GM12878 (cell line): Measurements from ENCODE around the gene BLOC1S4. TPM values are rescaled to one million over a fixed set of nuclear protein-coding genes. Genes with fewer than 3 reads are reported as not detected.

Experiments
- CBX3 ChIP-seq: fragments of 200-600 bp; sonication (generic); IDR thresholded peaks from 2 replicates; pipeline ENCODE4 v1.6.1; 2016; ENCODE audit warnings: low read depth, borderline replicate concordance
- CBX5 ChIP-seq: sonication (generic); IDR thresholded peaks from 2 replicates; pipeline ENCODE4 v1.6.1; 2016; ENCODE audit warnings: low read depth, moderate library complexity, mild to moderate bottlenecking, inconsistent platforms
- DPF2 ChIP-seq: fragments of 450-650 bp; IDR thresholded peaks from 2 replicates; pipeline ENCODE4 v1.6.1; 2017; ENCODE audit warnings: mild to moderate bottlenecking
- EGR1 ChIP-seq, 2 experiments: IDR thresholded peaks; 1 replicate in 1 of 2; 2 replicates in 1 of 2; pipeline ENCODE4 v1.6.1; 2011 to 2012; ENCODE audit warnings: low read depth in 2 of 2, low read length in 2 of 2, borderline replicate concordance in 1 of 2, mild to moderate bottlenecking in 1 of 2, moderate library complexity in 1 of 2
- ESRRA ChIP-seq: IDR thresholded peaks from 2 replicates; pipeline ENCODE4 v1.6.1; 2012; ENCODE audit warnings: mild to moderate bottlenecking, low read length, improper control_type of control experiment
- HCFC1 ChIP-seq: fragments of 150-350 bp; IDR thresholded peaks from 2 replicates; pipeline ENCODE4 v1.6.1; 2014; ENCODE audit warnings: low read length
- KAT2A ChIP-seq: conservative IDR thresholded peaks from 2 replicates; pipeline ENCODE4 v1.6.1; 2011; ENCODE audit warnings: low read depth, low read length; ENCODE audit not compliant: control insufficient read depth
- KDM1A ChIP-seq: fragments of 200-600 bp; sonication (generic); IDR thresholded peaks from 2 replicates; pipeline ENCODE4 v1.6.1; 2016; ENCODE audit warnings: borderline replicate concordance
- MTA3 ChIP-seq: IDR thresholded peaks from 2 replicates; pipeline ENCODE4 v1.6.1; 2012; ENCODE audit warnings: low read length, inconsistent platforms, borderline replicate concordance
- NR2C1 ChIP-seq: fragments of 450-650 bp; IDR thresholded peaks from 2 replicates; pipeline ENCODE4 v1.6.1; 2017; ENCODE audit warnings: antibody characterized with exemption, mild to moderate bottlenecking, moderate library complexity
- NRF1 ChIP-seq: conservative IDR thresholded peaks from 2 replicates; pipeline ENCODE4 v1.6.1; 2011; ENCODE audit warnings: mild to moderate bottlenecking, low read depth, low read length, improper control_type of control experiment
- POU2F2 ChIP-seq: IDR thresholded peaks from 3 replicates; pipeline ENCODE4 v1.6.1; 2011; ENCODE audit warnings: low read depth, mild to moderate bottlenecking, low read length, borderline replicate concordance
- RAD51 ChIP-seq: fragments of 450-650 bp; IDR thresholded peaks from 2 replicates; pipeline ENCODE4 v1.6.1; 2016; ENCODE audit warnings: moderate library complexity, mild to moderate bottlenecking, inconsistent platforms
- SMAD1 ChIP-seq: fragments of 450-650 bp; IDR thresholded peaks from 2 replicates; pipeline ENCODE4 v1.6.1; 2018; ENCODE audit warnings: mild to moderate bottlenecking, low read depth; ENCODE audit not compliant: partially characterized antibody
- SRF ChIP-seq, 2 experiments: IDR thresholded peaks; 2 replicates each; pipeline ENCODE4 v1.6.1; 2011; ENCODE audit warnings: low read depth in 2 of 2, low read length in 2 of 2, mild to moderate bottlenecking in 1 of 2, moderate library complexity in 1 of 2
- STAT3 ChIP-seq: IDR thresholded peaks from 2 replicates; pipeline ENCODE4 v1.6.1; 2011; ENCODE audit warnings: low read depth, low read length, improper control_type of control experiment
- TARDBP ChIP-seq: IDR thresholded peaks from 2 replicates; pipeline ENCODE4 v1.6.1; 2016; ENCODE audit warnings: borderline replicate concordance
- TBL1XR1 ChIP-seq: IDR thresholded peaks from 2 replicates; pipeline ENCODE4 v1.6.1; 2012; ENCODE audit warnings: low read depth, low read length, improper control_type of control experiment
- TCF12 ChIP-seq: IDR thresholded peaks from 2 replicates; pipeline ENCODE4 v1.6.1; 2011; ENCODE audit warnings: low read depth, mild to moderate bottlenecking, low read length
- TCF3 ChIP-seq: IDR thresholded peaks from 2 replicates; pipeline ENCODE4 v1.6.1; 2012; ENCODE audit warnings: low read depth, mild to moderate bottlenecking, low read length, borderline replicate concordance; ENCODE audit not compliant: insufficient read depth
- ZBTB33 ChIP-seq: fragments of 450-650 bp; IDR thresholded peaks from 2 replicates; pipeline ENCODE4 v1.6.1; 2017; ENCODE audit warnings: mild to moderate bottlenecking
- ZBTB4 ChIP-seq: fragments of 450-650 bp; formaldehyde crosslinking; IDR thresholded peaks from 2 replicates; pipeline ENCODE4 v1.4.0; 2022; ENCODE audit warnings: mild to moderate bottlenecking, moderate library complexity
- polyA plus RNA-seq, 11 experiments: library from polyadenylated mRNA; depleted of rRNA in 4 of 11; unstranded in 6 of 11; stranded (reverse) in 5 of 11; fragments of >200 nt; fragmentation: Nextera tagmentation in 4 of 11; fragmentation: Illumina TruSeq in 1 of 11; extraction: Ambion mirVana in 4 of 11; extraction: Trizol in 1 of 11; gene quantifications; 1 replicate in 1 of 11; 2 replicates in 10 of 11; pipeline versions ENCODE4 v1.2.1 to v1.2.3, GENCODE V29; 2011 to 2016; ENCODE audit warnings: inconsistent platforms in 2 of 11, missing spikeins in 2 of 11, low read depth in 1 of 11
- total RNA-seq, 4 experiments: library from RNA; depleted of rRNA in 3 of 4; stranded (reverse); fragments of >200 nt in 3 of 4; fragmentation: Illumina TruSeq in 1 of 4; extraction: Trizol in 1 of 4; gene quantifications; 2 replicates each; pipeline versions ENCODE4 v1.2.1 to v1.2.3, GENCODE V29; 2013 to 2021
- TF ChIP-seq, protein P1 (sequence below): fragments of 450-650 bp; IDR thresholded peaks from 2 replicates; pipeline ENCODE4 v1.6.1; 2016; ENCODE audit warnings: mild to moderate bottlenecking
- TF ChIP-seq, protein P2 (sequence below): fragments of 450-650 bp; IDR thresholded peaks from 2 replicates; pipeline ENCODE4 v1.6.1; 2017; ENCODE audit warnings: low read depth, mild to moderate bottlenecking, moderate library complexity

The BLOC1S4 gene
- total and polyA plus RNA-seq, 10 of the 15 experiments (the other 5 are each of a cell fraction or from before 2014, with no cell fraction given), result 2.7 to 23.8 (median 9.5) TPM

GRCh38 chr4:6674500-6675149, 41.3 kb upstream of the BLOC1S4 start (continued):
- no peak for TF ChIP-seq TCF3
- TF ChIP-seq, protein P1, sequence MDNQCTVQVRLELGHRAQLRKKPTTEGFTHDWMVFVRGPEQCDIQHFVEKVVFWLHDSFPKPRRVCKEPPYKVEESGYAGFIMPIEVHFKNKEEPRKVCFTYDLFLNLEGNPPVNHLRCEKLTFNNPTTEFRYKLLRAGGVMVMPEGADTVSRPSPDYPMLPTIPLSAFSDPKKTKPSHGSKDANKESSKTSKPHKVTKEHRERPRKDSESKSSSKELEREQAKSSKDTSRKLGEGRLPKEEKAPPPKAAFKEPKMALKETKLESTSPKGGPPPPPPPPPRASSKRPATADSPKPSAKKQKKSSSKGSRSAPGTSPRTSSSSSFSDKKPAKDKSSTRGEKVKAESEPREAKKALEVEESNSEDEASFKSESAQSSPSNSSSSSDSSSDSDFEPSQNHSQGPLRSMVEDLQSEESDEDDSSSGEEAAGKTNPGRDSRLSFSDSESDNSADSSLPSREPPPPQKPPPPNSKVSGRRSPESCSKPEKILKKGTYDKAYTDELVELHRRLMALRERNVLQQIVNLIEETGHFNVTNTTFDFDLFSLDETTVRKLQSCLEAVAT, result 0 out of 2 replicates have a peak, but pooled peaks have one; percentile 41
- TF ChIP-seq TBL1XR1, result no peak
- TF ChIP-seq TCF12, result no peak
- no peak for TF ChIP-seq TARDBP
- no peak for TF ChIP-seq NRF1
- TF ChIP-seq SRF (IDR thresholded peaks at IDR 0.05; ENCODE audit: low read depth in 2 of 2, low read length in 2 of 2), result no peak
- TF ChIP-seq, protein P2, sequence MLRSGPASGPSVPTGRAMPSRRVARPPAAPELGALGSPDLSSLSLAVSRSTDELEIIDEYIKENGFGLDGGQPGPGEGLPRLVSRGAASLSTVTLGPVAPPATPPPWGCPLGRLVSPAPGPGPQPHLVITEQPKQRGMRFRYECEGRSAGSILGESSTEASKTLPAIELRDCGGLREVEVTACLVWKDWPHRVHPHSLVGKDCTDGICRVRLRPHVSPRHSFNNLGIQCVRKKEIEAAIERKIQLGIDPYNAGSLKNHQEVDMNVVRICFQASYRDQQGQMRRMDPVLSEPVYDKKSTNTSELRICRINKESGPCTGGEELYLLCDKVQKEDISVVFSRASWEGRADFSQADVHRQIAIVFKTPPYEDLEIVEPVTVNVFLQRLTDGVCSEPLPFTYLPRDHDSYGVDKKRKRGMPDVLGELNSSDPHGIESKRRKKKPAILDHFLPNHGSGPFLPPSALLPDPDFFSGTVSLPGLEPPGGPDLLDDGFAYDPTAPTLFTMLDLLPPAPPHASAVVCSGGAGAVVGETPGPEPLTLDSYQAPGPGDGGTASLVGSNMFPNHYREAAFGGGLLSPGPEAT, result 0 out of 2 replicates have a peak, but pooled peaks have one; percentile 20
- TF ChIP-seq CBX3, result no peak
- TF ChIP-seq STAT3, result no peak
- no peak for TF ChIP-seq CBX5
- TF ChIP-seq HCFC1, result no peak
- no peak for TF ChIP-seq NR2C1
- TF ChIP-seq MTA3, result no peak
- TF ChIP-seq ZBTB33, result no peak
- no peak for TF ChIP-seq RAD51
- TF ChIP-seq DPF2, result no peak
- TF ChIP-seq ZBTB4 (CRISPR knock-in tag), result no peak
- 0 out of 3 replicates have a peak, but pooled peaks have one; percentile 6 for TF ChIP-seq POU2F2
- no peak for TF ChIP-seq SMAD1
- no peak for TF ChIP-seq KAT2A
- TF ChIP-seq KDM1A, result no peak
- TF ChIP-seq EGR1 (IDR thresholded peaks at IDR 0.05; ENCODE audit: borderline replicate concordance in 1 of 2, low read depth in 2 of 2, low read length in 2 of 2), result 0 out of 3 replicates have a peak, but pooled peaks of 1 of the 2 experiments have one; percentile 41
- TF ChIP-seq ESRRA, result no peak
